ENCODE results near the gene BMPR1B. TPM values are rescaled to one million over a fixed set of nuclear protein-coding genes. Genes with fewer than 3 reads are reported as not detected.

Gene BMPR1B
- total RNA-seq, 1 experiment from 2014 or later: 0.62 TPM

GRCh38 chr4:94826206-94826605 is 68.5 kb downstream of the BMPR1B start:
- POLR2A ChIA-PET: no interaction called here
- no TSS peak for BruUV-seq (replicated peaks)
- H3K27ac ChIP-seq (ENCODE audit: low read length): no peak overlapping the region

GRCh38 chr4:94827481-94828110 is 69.8 kb downstream of the BMPR1B start:
- ChIA-PET CTCF (no interaction called here), POLR2A (no interaction called here)
- no peak for TF ChIP-seq TCF7L2 (IDR thresholded peaks at IDR 0.05; ENCODE audit: low read depth, low read length)
- no peak for TF ChIP-seq CTCF (IDR thresholded peaks at IDR 0.05)
- TF ChIP-seq REST (IDR thresholded peaks at IDR 0.05; ENCODE audit: insufficient read depth in 1 of 2, low read depth in 2 of 2, low read length in 1 of 2): no peak
- TF ChIP-seq SIN3A (IDR thresholded peaks at IDR 0.05; ENCODE audit: borderline replicate concordance, insufficient read depth, low read depth, low read length): no peak
- TF ChIP-seq POLR2AphosphoS5 (IDR thresholded peaks at IDR 0.05; ENCODE audit: low read depth, low read length): no peak
- no peaks in the 10 kb centered on the region for H3K4me1 ChIP-seq (ENCODE audit: control insufficient read depth, insufficient read depth, low read length)
- intact Hi-C loops (cut with micrococcal nuclease; ENCODE audit: unreplicated experiment) (no loop called here), in situ Hi-C loops (cut with HindIII; ENCODE audit: low pct_unique_long_range_greater_than_20kb, low sequenced_read_pairs) (no loop called here)
- no peaks in the 10 kb centered on the region for H3K27me3 ChIP-seq (ENCODE audit: control insufficient read depth, insufficient read depth, low read length)
- BruUV-seq (replicated peaks): no TSS peak
- H3K4me3 ChIP-seq (ENCODE audit: low read depth in 2 of 2, low read length in 2 of 2): no peak overlapping the region
- no peak overlapping the region for H3K27ac ChIP-seq (ENCODE audit: low read length)
- peak; percentile 70 for DNase-seq (ENCODE audit: low read depth, low spot score)
- no peaks in the 10 kb centered on the region for H3K9me3 ChIP-seq (ENCODE audit: control insufficient read depth, insufficient read depth, low read depth, low read length)
- H3K36me3 ChIP-seq (ENCODE audit: control insufficient read depth, insufficient read depth, low read length): no peaks in the 10 kb centered on the region
- no peak for ATAC-seq

More at GRCh38 chr4:94826206-94826605, 68.5 kb downstream of the BMPR1B start:
- Histone ChIP-seq H3K36me3 (ENCODE audit: control insufficient read depth, insufficient read depth, low read length) (no peaks in the 10 kb centered on the region), H3K4me3 (ENCODE audit: low read depth in 2 of 2, low read length in 2 of 2) (no peak overlapping the region), H3K27me3 (ENCODE audit: control insufficient read depth, insufficient read depth, low read length) (no peaks in the 10 kb centered on the region), H3K9me3 (ENCODE audit: control insufficient read depth, insufficient read depth, low read depth, low read length) (no peaks in the 10 kb centered on the region), H3K4me1 (ENCODE audit: control insufficient read depth, insufficient read depth, low read length) (no peaks in the 10 kb centered on the region)
- in situ Hi-C loops (cut with HindIII; ENCODE audit: low pct_unique_long_range_greater_than_20kb, low sequenced_read_pairs) (no loop called here), intact Hi-C loops (cut with micrococcal nuclease; ENCODE audit: unreplicated experiment) (no loop called here)
- TF ChIP-seq SIN3A (IDR thresholded peaks at IDR 0.05; ENCODE audit: borderline replicate concordance, insufficient read depth, low read depth, low read length): no peak
- no peak for TF ChIP-seq TCF7L2 (IDR thresholded peaks at IDR 0.05; ENCODE audit: low read depth, low read length)
- no peak for TF ChIP-seq POLR2AphosphoS5 (IDR thresholded peaks at IDR 0.05; ENCODE audit: low read depth, low read length)
- TF ChIP-seq REST (IDR thresholded peaks at IDR 0.05; ENCODE audit: insufficient read depth in 1 of 2, low read depth in 2 of 2, low read length in 1 of 2): no peak
- no peak for TF ChIP-seq CTCF (IDR thresholded peaks at IDR 0.05)
- ATAC-seq (no peak), DNase-seq (ENCODE audit: low read depth, low spot score) (no peak)
- CTCF ChIA-PET: no interaction called here
